Endothelial cell of umbilical vein (primary cell): ENCODE data around the gene GNB1L. TPM values are rescaled to one million over a fixed set of nuclear protein-coding genes. Genes with fewer than 3 reads are reported as not detected.

ENCODE experiments used
- BruUV-seq: library from RNA; stranded (reverse); fragments of 400-500 nt; replicated peaks from 2 replicates; lab custom pipeline; 2021; lab: Mats Ljungman, UMichigan
- CTCF ChIA-PET: fragments of 300-600, 350-600 bp; sonication (Branson Sonifier 250); formaldehyde crosslinking; loops from one replicate; lab custom pipeline; 2021; ENCODE audit warnings: antibody characterized with exemption, inconsistent platforms; lab: Charles Lee
- POLR2A ChIA-PET: fragments of 300-600, 350-600 bp; sonication (Branson Sonifier 250); formaldehyde crosslinking; loops from one replicate; lab custom pipeline; 2021; ENCODE audit warnings: antibody characterized with exemption, inconsistent platforms; lab: Charles Lee
- DNase-seq: peaks from one replicate; pipeline ENCODE4 v3.0.0-alpha.2; 2011; ENCODE audit warnings: low read depth, low spot score
- FAIRE-seq: peaks from 2 replicates; lab custom pipeline; 2011; peaks lifted over from hg19 to GRCh38; lab: Jason Lieb, UNC
- H2AFZ ChIP-seq: 2 replicates; pipeline ENCODE4 v1.6.0; 2012; ENCODE audit warnings: low read depth, low read length, control low read depth, inconsistent platforms
- H3K27ac ChIP-seq: 2 replicates; pipeline ENCODE4 v1.5.1; 2011; ENCODE audit warnings: low read depth, mild to moderate bottlenecking, control low read depth, low read length, moderate library complexity; ENCODE audit not compliant: insufficient read depth
- H3K27me3 ChIP-seq, 2 experiments: 2 replicates each; pipeline versions ENCODE4 v1.6.0 to v1.6.1; 2011; ENCODE audit warnings: low read length in 2 of 2, mixed read lengths in 1 of 2; ENCODE audit not compliant: control insufficient read depth in 2 of 2, insufficient read depth in 2 of 2
- H3K36me3 ChIP-seq, 2 experiments: 2 replicates in 1 of 2; 3 replicates in 1 of 2; pipeline ENCODE4 v1.5.1; 2011; ENCODE audit warnings: low read length in 2 of 2, mild to moderate bottlenecking in 1 of 2, moderate library complexity in 1 of 2; ENCODE audit not compliant: control insufficient read depth in 2 of 2, insufficient read depth in 2 of 2; ENCODE audit errors: extremely low read depth in 1 of 2
- H3K4me1 ChIP-seq: 3 replicates; pipeline ENCODE4 v1.5.1; 2011; ENCODE audit warnings: mild to moderate bottlenecking, low read length; ENCODE audit not compliant: control insufficient read depth, insufficient read depth; ENCODE audit errors: extremely low read depth
- H3K4me2 ChIP-seq: 2 replicates; pipeline ENCODE4 v1.6.1; 2011; ENCODE audit warnings: low read length, control low read depth, mixed read lengths; ENCODE audit not compliant: insufficient read depth
- H3K4me3 ChIP-seq, 3 experiments: fragments of 200-600 bp in 1 of 3; sonication (generic), shearing (Covaris generic) in 1 of 3; replicated peaks in 1 of 3; 2 replicates each; pipeline ENCODE4 v1.5.1; 2011 to 2016; ENCODE audit warnings: control low read depth in 3 of 3, low read length in 3 of 3, mild to moderate bottlenecking in 2 of 3, inconsistent platforms in 1 of 3, low read depth in 1 of 3, moderate library complexity in 1 of 3; ENCODE audit not compliant: insufficient read depth in 1 of 3
- H3K79me2 ChIP-seq: 2 replicates; pipeline ENCODE4 v1.6.0; 2012; ENCODE audit warnings: low read length, inconsistent platforms; ENCODE audit not compliant: control insufficient read depth, insufficient read depth
- H3K9ac ChIP-seq: replicated peaks from 2 replicates; pipeline ENCODE3; 2011; ENCODE audit warnings: low read length, control low read depth; ENCODE audit not compliant: insufficient read depth; ENCODE audit errors: extremely low read depth
- H3K9me1 ChIP-seq: replicated peaks from 3 replicates; pipeline ENCODE4 v1.6.0; 2011; ENCODE audit warnings: mild to moderate bottlenecking, low read length; ENCODE audit not compliant: control insufficient read depth, insufficient read depth; ENCODE audit errors: extremely low read depth
- H3K9me3 ChIP-seq: replicated peaks from 2 replicates; pipeline ENCODE4 v1.5.1; 2012; ENCODE audit warnings: low read length, inconsistent platforms; ENCODE audit not compliant: control insufficient read depth, insufficient read depth
- H4K20me1 ChIP-seq: replicated peaks from 2 replicates; pipeline ENCODE3; 2011; ENCODE audit warnings: mild to moderate bottlenecking, low read length; ENCODE audit not compliant: control insufficient read depth, insufficient read depth; ENCODE audit errors: extremely low read depth
- EZH2 ChIP-seq: IDR thresholded peaks from 2 replicates; pipeline ENCODE4 v1.6.1; 2012; ENCODE audit warnings: borderline replicate concordance, low read depth, mild to moderate bottlenecking, moderate library complexity, low read length, inconsistent platforms; ENCODE audit not compliant: severe bottlenecking
- FOS ChIP-seq: IDR thresholded peaks from 2 replicates; pipeline ENCODE4 v1.6.1; 2011; ENCODE audit warnings: mild to moderate bottlenecking, low read length, moderate library complexity, borderline replicate concordance; ENCODE audit not compliant: insufficient read depth
- GATA2 ChIP-seq: IDR thresholded peaks from 2 replicates; pipeline ENCODE4 v1.7.0; 2011; ENCODE audit warnings: low read depth, mild to moderate bottlenecking, moderate library complexity, mixed read lengths, low read length; ENCODE audit not compliant: insufficient read length, insufficient read depth
- JUN ChIP-seq: IDR thresholded peaks from 2 replicates; pipeline ENCODE4 v1.6.1; 2011; ENCODE audit warnings: borderline replicate concordance, low read depth; ENCODE audit not compliant: insufficient read length, insufficient read depth
- MYC ChIP-seq: IDR thresholded peaks from one replicate; pipeline ENCODE4 v1.6.1; 2011; ENCODE audit warnings: mild to moderate bottlenecking, low read depth, low read length
- POLR2A ChIP-seq: IDR thresholded peaks from 2 replicates; pipeline ENCODE4 v1.6.1; 2012; ENCODE audit warnings: low read depth, mild to moderate bottlenecking, control low read depth, low read length
- POLR2AphosphoS5 ChIP-seq: IDR thresholded peaks from 2 replicates; pipeline ENCODE4 v1.6.1; 2012; ENCODE audit warnings: low read depth, mild to moderate bottlenecking, control low read depth, low read length, moderate library complexity; ENCODE audit not compliant: insufficient read depth
- dilution Hi-C: fragments of 300-500 bp; cut with MboI; formaldehyde crosslinking; loops from one replicate; pipeline ENCODE4 v1.15.0; 2019; ENCODE audit warnings: low sequenced_read_pairs; ENCODE audit not compliant: extremely low pct_ligation_motif_present
- intact Hi-C: fragments of 100-400 bp; cut with micrococcal nuclease; formaldehyde crosslinking; loops from one replicate; pipeline ENCODE4 v1.10.0; 2022
- polyA plus RNA-seq, 4 experiments: library from polyadenylated mRNA; depleted of rRNA in 3 of 4; stranded (reverse) in 3 of 4; unstranded in 1 of 4; fragments of >200 nt; gene quantifications; 2 replicates each; pipeline versions ENCODE4 v1.2.1 to v1.2.3, GENCODE V29; 2011 to 2012; ENCODE audit warnings: missing spikeins in 1 of 4
- total RNA-seq: library from RNA; stranded (reverse); gene quantifications from 2 replicates; pipeline ENCODE4 v1.2.3, GENCODE V29; 2021
- TF ChIP-seq, protein P1 (sequence below): IDR thresholded peaks from 2 replicates; pipeline ENCODE4 v1.6.1; 2011; ENCODE audit not compliant: insufficient read depth, insufficient read length
- TF ChIP-seq, protein P2 (sequence below), 2 donors: IDR thresholded peaks; 1 replicate in 1 of 2; 2 replicates in 1 of 2; pipeline ENCODE4 v1.5.1; 2011; ENCODE audit warnings: low read length in 2 of 2, mild to moderate bottlenecking in 2 of 2, moderate library complexity in 2 of 2, control low read depth in 1 of 2, inconsistent platforms in 1 of 2, low read depth in 1 of 2; ENCODE audit not compliant: insufficient read depth in 1 of 2; ENCODE audit errors: extremely low read depth in 1 of 2

Gene GNB1L
- total and polyA plus RNA-seq, 2 donors (not counting 3 experiments of a cell fraction or from before 2014, with no cell fraction given): 5.4 to 5.9 TPM

DNA sequence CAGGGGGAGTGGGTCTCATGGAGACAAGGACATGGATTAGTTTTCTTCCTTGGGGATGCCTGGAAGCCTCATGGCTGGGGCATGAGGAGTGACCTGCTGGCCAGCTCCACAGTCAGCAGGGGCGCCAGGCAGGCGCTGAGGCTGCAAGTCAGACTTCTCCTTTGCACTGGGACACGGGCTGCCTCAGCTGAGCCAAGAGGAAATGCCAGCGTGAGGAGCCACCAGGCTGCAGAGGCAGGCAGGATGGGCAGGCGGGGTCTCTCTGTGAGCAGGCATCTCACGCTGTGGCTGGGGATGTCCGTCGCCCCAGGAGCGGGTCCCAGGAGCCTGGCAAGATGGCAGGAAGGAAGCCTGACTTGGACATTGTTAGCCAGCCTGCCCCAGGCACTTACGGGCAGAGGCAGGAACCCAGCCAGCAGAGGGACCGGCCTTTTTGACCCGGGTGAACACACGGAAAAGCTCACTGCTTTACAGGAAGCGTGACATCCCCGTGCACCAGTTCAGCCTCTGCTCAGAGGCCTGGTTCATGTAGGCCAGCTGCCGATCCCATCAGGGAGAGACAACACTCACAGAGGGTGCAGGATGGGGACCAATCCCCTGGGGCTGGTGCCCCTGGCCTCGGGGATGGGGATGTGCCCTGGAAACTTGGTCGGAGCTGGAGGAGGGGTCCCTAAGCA is 10.2 kb downstream of the GNB1L start:
- DNase-seq: peak; percentile 77
- H3K36me3 ChIP-seq: no peaks in the 10 kb centered on the region
- H3K4me2 ChIP-seq: peak overlapping the region; percentile 39
- peak overlapping the region; percentile 42 for H2AFZ ChIP-seq
- peaks cover 32% of the 10 kb centered on the region for H3K4me1 ChIP-seq
- H3K9me3 ChIP-seq: no peaks in the 10 kb centered on the region
- H3K27ac ChIP-seq: peak overlapping the region; percentile 80
- no peaks in the 10 kb centered on the region for H4K20me1 ChIP-seq
- BruUV-seq: no TSS peak
- H3K9me1 ChIP-seq: no peaks in the 10 kb centered on the region
- peak overlapping the region; percentile 19 for H3K9ac ChIP-seq
- ChIA-PET CTCF (interaction anchor here (0.9 to 2.3 kb wide), 10 partner anchors 10 to 114 kb away, joined by 3 to 12 read pairs (median 6); partner anchors contain the start of genes GNB1L and RTL10), POLR2A (interaction anchor here (0.7 to 1.3 kb wide), 5 partner anchors 11 to 48 kb away, joined by 3 to 4 read pairs (median 3); no protein-coding TSS in a partner anchor)
- FAIRE-seq: peak; percentile 99
- dilution Hi-C loops (no loop called here), intact Hi-C loops (loop anchor here (1.0 to 2.0 kb wide), 4 partner anchors 10 to 72 kb away; partner anchors contain the start of genes GNB1L and RTL10)
- H3K4me3 ChIP-seq: no peak overlapping the region
- TF ChIP-seq EZH2 (no peak), JUN (no peak), POLR2A (no peak), POLR2AphosphoS5 (peak; percentile 69), FOS (no peak), GATA2 (peak; percentile 25), MYC (no peak)
- TF ChIP-seq, protein P1, sequence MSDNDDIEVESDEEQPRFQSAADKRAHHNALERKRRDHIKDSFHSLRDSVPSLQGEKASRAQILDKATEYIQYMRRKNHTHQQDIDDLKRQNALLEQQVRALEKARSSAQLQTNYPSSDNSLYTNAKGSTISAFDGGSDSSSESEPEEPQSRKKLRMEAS: peak; percentile 15
- TF ChIP-seq, protein P2, sequence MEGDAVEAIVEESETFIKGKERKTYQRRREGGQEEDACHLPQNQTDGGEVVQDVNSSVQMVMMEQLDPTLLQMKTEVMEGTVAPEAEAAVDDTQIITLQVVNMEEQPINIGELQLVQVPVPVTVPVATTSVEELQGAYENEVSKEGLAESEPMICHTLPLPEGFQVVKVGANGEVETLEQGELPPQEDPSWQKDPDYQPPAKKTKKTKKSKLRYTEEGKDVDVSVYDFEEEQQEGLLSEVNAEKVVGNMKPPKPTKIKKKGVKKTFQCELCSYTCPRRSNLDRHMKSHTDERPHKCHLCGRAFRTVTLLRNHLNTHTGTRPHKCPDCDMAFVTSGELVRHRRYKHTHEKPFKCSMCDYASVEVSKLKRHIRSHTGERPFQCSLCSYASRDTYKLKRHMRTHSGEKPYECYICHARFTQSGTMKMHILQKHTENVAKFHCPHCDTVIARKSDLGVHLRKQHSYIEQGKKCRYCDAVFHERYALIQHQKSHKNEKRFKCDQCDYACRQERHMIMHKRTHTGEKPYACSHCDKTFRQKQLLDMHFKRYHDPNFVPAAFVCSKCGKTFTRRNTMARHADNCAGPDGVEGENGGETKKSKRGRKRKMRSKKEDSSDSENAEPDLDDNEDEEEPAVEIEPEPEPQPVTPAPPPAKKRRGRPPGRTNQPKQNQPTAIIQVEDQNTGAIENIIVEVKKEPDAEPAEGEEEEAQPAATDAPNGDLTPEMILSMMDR (IDR thresholded peaks at IDR 0.05; ENCODE audit: extremely low read depth in 1 of 2, insufficient read depth in 1 of 2, low read depth in 1 of 2, low read length in 2 of 2): peak; percentile 17 to 39
- no peaks in the 10 kb centered on the region for H3K79me2 ChIP-seq
- no peaks in the 10 kb centered on the region for H3K27me3 ChIP-seq
